CD1c-positive myeloid dendritic cell (primary cell): Measurements from ENCODE around the gene MAB21L1.
A peak's percentile ranks its signal among the peaks of the same experiment; 100 is the strongest.

Source experiments
- DNase-seq: peaks from one replicate; pipeline ENCODE4 v3.0.0-alpha.2; 2016; ENCODE audit errors: extremely low spot score

Gene MAB21L1

GRCh38 chr13:35475960-35476943 lies at the start of gene MAB21L1:
TSS of gene MAB21L1 (minus strand) at chr13:35476689. CDS start at chr13:35476138, 551 bp downstream.
- DNase-seq: peak; percentile 27

GRCh38 chr13:35524171-35524570 lies 47.7 kb upstream of the MAB21L1 start:
- no peak for DNase-seq

- no peak for DNase-seq
These were observed 42.0 kb upstream of the MAB21L1 start for GRCh38 chr13:35518337-35518946.

GRCh38 chr13:35514801-35515502 lies 38.5 kb upstream of the MAB21L1 start:
- no peak for DNase-seq

GRCh38 chr13:35514061-35514477 lies 37.6 kb upstream of the MAB21L1 start:
- no peak for DNase-seq

- DNase-seq: peak; percentile 20
These were observed 35.9 kb upstream of the MAB21L1 start for GRCh38 chr13:35512271-35512920.

- DNase-seq: no peak
These were observed 26.0 kb upstream of the MAB21L1 start for GRCh38 chr13:35502456-35502855.

- DNase-seq: no peak
These were observed 25.3 kb upstream of the MAB21L1 start for GRCh38 chr13:35501661-35502235.

- no peak for DNase-seq
These were observed 23.7 kb upstream of the MAB21L1 start for GRCh38 chr13:35500144-35500543.

- DNase-seq: no peak
These were observed 23.2 kb upstream of the MAB21L1 start for GRCh38 chr13:35499676-35500075.

GRCh38 chr13:35499196-35499662 lies 22.7 kb upstream of the MAB21L1 start:
- DNase-seq: no peak

GRCh38 chr13:35498231-35498630 lies 21.7 kb upstream of the MAB21L1 start:
- DNase-seq: no peak

GRCh38 chr13:35496761-35497386 lies 20.4 kb upstream of the MAB21L1 start:
- DNase-seq: peak; percentile 60

- DNase-seq: peak; percentile 52
These were observed 19.5 kb upstream of the MAB21L1 start for GRCh38 chr13:35496006-35496405.

- DNase-seq: no peak
These were observed 12.6 kb upstream of the MAB21L1 start for GRCh38 chr13:35489050-35489449.

- no peak for DNase-seq
These were observed 8.9 kb upstream of the MAB21L1 start for GRCh38 chr13:35485424-35485823.

GRCh38 chr13:35484384-35484783 lies 7.9 kb upstream of the MAB21L1 start:
- no peak for DNase-seq

- no peak for DNase-seq
These were observed 7.3 kb upstream of the MAB21L1 start for GRCh38 chr13:35483761-35484160.

- DNase-seq: no peak
These were observed 6.0 kb upstream of the MAB21L1 start for GRCh38 chr13:35482527-35482926.

GRCh38 chr13:35481777-35482176 lies 5.3 kb upstream of the MAB21L1 start:
- DNase-seq: no peak

- DNase-seq: no peak
These were observed 3.9 kb upstream of the MAB21L1 start for GRCh38 chr13:35480346-35480745.
